OCI-LY1 (cell line): ENCODE results near the gene NPAS2.

Source experiments
- H2AFZ ChIP-seq: fragments of 200-600 bp; sonication (generic), shearing (Covaris generic); 2 replicates; pipeline ENCODE4 v1.6.0; 2014; ENCODE audit warnings: antibody characterized with exemption, mild to moderate bottlenecking, low read length
- H3F3A ChIP-seq: fragments of 200-600 bp; sonication (generic), shearing (Covaris generic); 2 replicates; pipeline ENCODE4 v1.6.0; 2014; ENCODE audit warnings: mild to moderate bottlenecking, antibody characterized with exemption, low read length, moderate library complexity; ENCODE audit not compliant: insufficient read depth
- H3K27ac ChIP-seq: fragments of 200-600 bp; sonication (generic); 2 replicates; pipeline ENCODE4 v1.5.1; 2014; ENCODE audit warnings: low read length, mixed run types, mild to moderate bottlenecking, low read depth; ENCODE audit not compliant: poor library complexity, severe bottlenecking
- H3K27me3 ChIP-seq: fragments of 200-600 bp; sonication (generic); 2 replicates; pipeline ENCODE4 v1.6.0; 2014; ENCODE audit warnings: antibody characterized with exemption, mild to moderate bottlenecking, low read length, moderate library complexity; ENCODE audit not compliant: insufficient read depth
- H3K36me3 ChIP-seq: fragments of 200-600 bp; sonication (generic); 2 replicates; pipeline ENCODE4 v1.6.1; 2014; ENCODE audit warnings: mild to moderate bottlenecking, antibody characterized with exemption, low read length, moderate library complexity, mixed read lengths; ENCODE audit not compliant: insufficient read depth
- H3K4me1 ChIP-seq: fragments of 200-600 bp; sonication (generic); 2 replicates; pipeline ENCODE4 v1.5.1; 2014; ENCODE audit warnings: mild to moderate bottlenecking, low read length, moderate library complexity; ENCODE audit not compliant: insufficient read depth, severe bottlenecking
- H3K4me2 ChIP-seq: fragments of 200-600 bp; sonication (generic), shearing (Covaris generic); 2 replicates; pipeline ENCODE4 v1.6.1; 2014; ENCODE audit warnings: low read length
- H3K4me3 ChIP-seq: fragments of 200-600 bp; sonication (generic); 2 replicates; pipeline ENCODE4 v1.5.1; 2014; ENCODE audit warnings: low read length, low read depth, mild to moderate bottlenecking, mixed read lengths; ENCODE audit not compliant: poor library complexity, severe bottlenecking
- H3K79me2 ChIP-seq: fragments of 200-600 bp; shearing (Covaris generic); 2 replicates; pipeline ENCODE4 v1.6.1; 2016; ENCODE audit warnings: mixed run types, low read length, mixed read lengths; ENCODE audit not compliant: insufficient read depth
- H3K9ac ChIP-seq: fragments of 200-600 bp; sonication (generic), shearing (Covaris generic); 2 replicates; pipeline ENCODE4 v1.6.1; 2014; ENCODE audit warnings: mild to moderate bottlenecking, low read length, mixed read lengths
- H3K9me2 ChIP-seq: fragments of 200-600 bp; sonication (generic), shearing (Covaris generic); 2 replicates; pipeline ENCODE4 v1.6.1; 2014; ENCODE audit warnings: low read depth, mild to moderate bottlenecking, low read length, mixed read lengths
- H3K9me3 ChIP-seq: fragments of 200-600 bp; shearing (Covaris generic); 2 replicates; pipeline ENCODE4 v1.6.1; 2014; ENCODE audit warnings: low read length, mixed read lengths
- H4K20me1 ChIP-seq: fragments of 200-600 bp; sonication (generic), shearing (Covaris generic); 2 replicates; pipeline ENCODE4 v1.6.0; 2016; ENCODE audit warnings: mild to moderate bottlenecking, low read length; ENCODE audit not compliant: insufficient read depth
- CTCF ChIP-seq: fragments of 200-600 bp; sonication (generic), shearing (Covaris generic); IDR thresholded peaks from 2 replicates; pipeline ENCODE4 v1.5.1; 2017; ENCODE audit warnings: mild to moderate bottlenecking, antibody characterized with exemption, low read length, moderate library complexity, mixed read lengths
- EZH2 ChIP-seq: fragments of 200-600 bp; sonication (generic), shearing (Covaris generic); IDR thresholded peaks from 2 replicates; pipeline ENCODE4 v1.8.0; 2017; ENCODE audit warnings: borderline replicate concordance, mixed run types, mild to moderate bottlenecking, antibody characterized with exemption, low read length, moderate library complexity, mixed read lengths

NPAS2 gene

GRCh38 chr2:100802066-100802465 is 17.9 kb upstream of the NPAS2 start:
- Histone ChIP-seq H3K9me3 (no peaks in the 10 kb centered on the region), H3K79me2 (no peaks in the 10 kb centered on the region), H3K27ac (no peak overlapping the region), H3K9ac (no peak overlapping the region), H3K9me2 (no peaks in the 10 kb centered on the region), H3K4me3 (no peak overlapping the region), H3K36me3 (no peaks in the 10 kb centered on the region), H4K20me1 (no peaks in the 10 kb centered on the region), H3K4me1 (no peaks in the 10 kb centered on the region), H2AFZ (no peak overlapping the region), H3F3A (no peaks in the 10 kb centered on the region), H3K27me3 (0 out of 2 replicates have a peak, but pooled peaks cover 6% of the 10 kb centered on the region), H3K4me2 (no peak overlapping the region)
- TF ChIP-seq EZH2, result no peak
- TF ChIP-seq CTCF, result no peak

GRCh38 chr2:100803334-100803733 is 16.6 kb upstream of the NPAS2 start:
- H3K4me3 ChIP-seq, result no peak overlapping the region
- no peaks in the 10 kb centered on the region for H3K4me1 ChIP-seq
- 0 out of 2 replicates have a peak, but pooled peaks cover 6% of the 10 kb centered on the region for H3K27me3 ChIP-seq
- H3K27ac ChIP-seq, result no peak overlapping the region
- no peaks in the 10 kb centered on the region for H3F3A ChIP-seq
- no peaks in the 10 kb centered on the region for H3K9me3 ChIP-seq
- H2AFZ ChIP-seq, result no peak overlapping the region
- no peaks in the 10 kb centered on the region for H3K36me3 ChIP-seq
- no peaks in the 10 kb centered on the region for H3K9me2 ChIP-seq
- H4K20me1 ChIP-seq, result no peaks in the 10 kb centered on the region
- H3K9ac ChIP-seq, result no peak overlapping the region
- no peaks in the 10 kb centered on the region for H3K79me2 ChIP-seq
- H3K4me2 ChIP-seq, result no peak overlapping the region
- no peak for TF ChIP-seq CTCF
- TF ChIP-seq EZH2, result no peak

- Histone ChIP-seq H3K4me1 (no peaks in the 10 kb centered on the region), H3K36me3 (no peaks in the 10 kb centered on the region), H2AFZ (no peak overlapping the region), H3K4me2 (no peak overlapping the region), H4K20me1 (no peaks in the 10 kb centered on the region), H3K9me2 (no peaks in the 10 kb centered on the region), H3K27me3 (peaks cover 2% of the 10 kb centered on the region; the same call in 1 of the 2 replicates), H3K9me3 (no peaks in the 10 kb centered on the region), H3K4me3 (no peak overlapping the region), H3K9ac (no peak overlapping the region), H3F3A (no peaks in the 10 kb centered on the region), H3K79me2 (no peaks in the 10 kb centered on the region), H3K27ac (no peak overlapping the region)
- TF ChIP-seq EZH2, result no peak
- no peak for TF ChIP-seq CTCF
These were observed 13.4 kb upstream of the NPAS2 start for GRCh38 chr2:100806550-100806949.
